GM10266 (cell line): Measurements from ENCODE around the gene DRD4.

Source experiments
- DNase-seq: peaks from one replicate; pipeline ENCODE4 v3.0.0; 2012; ENCODE audit errors: extremely low spot score
- TF ChIP-seq, protein P1 (sequence below): IDR thresholded peaks from 2 replicates; pipeline ENCODE4 v1.5.1; 2012; ENCODE audit warnings: mild to moderate bottlenecking, low read depth; ENCODE audit not compliant: control insufficient read depth, insufficient read depth; ENCODE audit errors: missing control alignments

The DRD4 gene

DNA sequence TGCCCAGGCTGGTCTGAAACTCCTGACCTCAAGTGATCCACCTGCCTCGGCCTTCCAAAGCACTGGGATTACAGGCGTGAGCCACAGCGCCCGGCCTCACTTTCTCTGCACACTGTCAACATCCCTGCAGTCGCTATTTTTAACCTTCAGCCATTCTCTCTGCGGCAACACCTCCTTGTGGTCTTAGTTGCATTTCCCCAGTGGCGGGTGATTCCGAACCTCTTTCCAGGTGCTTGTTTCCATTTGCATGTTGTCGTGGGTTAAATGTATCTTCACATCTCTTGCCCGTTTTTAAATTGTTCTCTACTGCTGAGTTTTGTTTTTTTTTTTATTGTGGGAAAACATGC is 7.9 kb upstream of the DRD4 start:
- TF ChIP-seq, protein P1, sequence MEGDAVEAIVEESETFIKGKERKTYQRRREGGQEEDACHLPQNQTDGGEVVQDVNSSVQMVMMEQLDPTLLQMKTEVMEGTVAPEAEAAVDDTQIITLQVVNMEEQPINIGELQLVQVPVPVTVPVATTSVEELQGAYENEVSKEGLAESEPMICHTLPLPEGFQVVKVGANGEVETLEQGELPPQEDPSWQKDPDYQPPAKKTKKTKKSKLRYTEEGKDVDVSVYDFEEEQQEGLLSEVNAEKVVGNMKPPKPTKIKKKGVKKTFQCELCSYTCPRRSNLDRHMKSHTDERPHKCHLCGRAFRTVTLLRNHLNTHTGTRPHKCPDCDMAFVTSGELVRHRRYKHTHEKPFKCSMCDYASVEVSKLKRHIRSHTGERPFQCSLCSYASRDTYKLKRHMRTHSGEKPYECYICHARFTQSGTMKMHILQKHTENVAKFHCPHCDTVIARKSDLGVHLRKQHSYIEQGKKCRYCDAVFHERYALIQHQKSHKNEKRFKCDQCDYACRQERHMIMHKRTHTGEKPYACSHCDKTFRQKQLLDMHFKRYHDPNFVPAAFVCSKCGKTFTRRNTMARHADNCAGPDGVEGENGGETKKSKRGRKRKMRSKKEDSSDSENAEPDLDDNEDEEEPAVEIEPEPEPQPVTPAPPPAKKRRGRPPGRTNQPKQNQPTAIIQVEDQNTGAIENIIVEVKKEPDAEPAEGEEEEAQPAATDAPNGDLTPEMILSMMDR, result peak; percentile 38
- no peak for DNase-seq

DNA sequence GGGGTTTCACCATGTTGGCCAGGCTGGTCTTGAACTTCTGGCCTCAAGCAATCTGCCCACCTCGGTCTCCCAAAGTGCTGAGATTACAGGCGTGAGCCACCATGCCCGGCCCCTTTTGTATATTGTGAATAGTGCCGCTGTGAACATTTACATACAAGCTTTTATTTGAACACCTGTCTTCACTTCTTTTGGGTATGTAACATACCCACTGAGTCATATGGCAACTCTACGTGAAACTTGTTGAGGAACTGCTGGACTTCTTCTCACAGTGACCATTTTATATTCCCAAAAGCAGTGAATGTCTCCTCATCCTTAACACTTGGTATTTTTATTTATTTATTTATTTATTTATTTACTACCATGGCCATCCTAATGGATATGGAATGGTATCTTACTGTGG is 6.2 kb upstream of the DRD4 start:
- TF ChIP-seq, protein P1, result no peak
- DNase-seq, result no peak

DNA sequence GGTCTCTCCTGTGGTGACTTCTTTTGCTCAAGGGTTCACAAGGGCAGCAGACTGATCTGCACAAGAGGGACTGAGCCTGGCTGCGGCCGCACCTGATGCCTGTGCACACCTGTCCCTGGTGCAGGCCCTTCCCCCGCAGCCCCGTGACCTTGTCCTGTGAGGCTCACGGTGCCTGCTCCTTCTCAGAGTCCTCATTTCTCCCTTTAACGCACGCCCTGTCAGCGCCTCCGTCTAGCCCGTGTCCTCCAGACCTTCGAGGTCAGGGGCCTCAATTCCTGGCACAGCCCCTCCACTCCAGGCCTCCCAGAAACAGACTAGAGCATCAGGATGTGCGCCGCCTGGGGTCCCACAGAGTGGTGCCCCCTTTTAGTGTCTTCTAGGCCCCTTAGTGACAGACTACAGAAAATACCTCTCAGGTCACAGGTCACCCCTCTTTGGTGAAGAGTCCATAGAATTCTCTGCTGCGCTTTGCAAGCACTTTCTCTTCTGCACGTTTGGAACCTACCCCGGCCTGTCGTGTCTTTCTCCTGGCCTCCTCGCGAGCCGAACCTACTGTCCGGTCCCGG is 1.0 kb upstream of the DRD4 start:
- TF ChIP-seq, protein P1, result no peak
- no peak for DNase-seq

DNA sequence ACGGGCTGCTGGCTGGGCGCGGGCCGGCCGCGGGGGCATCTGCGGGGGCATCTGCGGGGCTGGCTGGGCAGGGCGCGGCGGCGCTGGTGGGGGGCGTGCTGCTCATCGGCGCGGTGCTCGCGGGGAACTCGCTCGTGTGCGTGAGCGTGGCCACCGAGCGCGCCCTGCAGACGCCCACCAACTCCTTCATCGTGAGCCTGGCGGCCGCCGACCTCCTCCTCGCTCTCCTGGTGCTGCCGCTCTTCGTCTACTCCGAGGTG is 194 bp downstream of the DRD4 start:
- no peak for DNase-seq
- TF ChIP-seq, protein P1, result no peak

DNA sequence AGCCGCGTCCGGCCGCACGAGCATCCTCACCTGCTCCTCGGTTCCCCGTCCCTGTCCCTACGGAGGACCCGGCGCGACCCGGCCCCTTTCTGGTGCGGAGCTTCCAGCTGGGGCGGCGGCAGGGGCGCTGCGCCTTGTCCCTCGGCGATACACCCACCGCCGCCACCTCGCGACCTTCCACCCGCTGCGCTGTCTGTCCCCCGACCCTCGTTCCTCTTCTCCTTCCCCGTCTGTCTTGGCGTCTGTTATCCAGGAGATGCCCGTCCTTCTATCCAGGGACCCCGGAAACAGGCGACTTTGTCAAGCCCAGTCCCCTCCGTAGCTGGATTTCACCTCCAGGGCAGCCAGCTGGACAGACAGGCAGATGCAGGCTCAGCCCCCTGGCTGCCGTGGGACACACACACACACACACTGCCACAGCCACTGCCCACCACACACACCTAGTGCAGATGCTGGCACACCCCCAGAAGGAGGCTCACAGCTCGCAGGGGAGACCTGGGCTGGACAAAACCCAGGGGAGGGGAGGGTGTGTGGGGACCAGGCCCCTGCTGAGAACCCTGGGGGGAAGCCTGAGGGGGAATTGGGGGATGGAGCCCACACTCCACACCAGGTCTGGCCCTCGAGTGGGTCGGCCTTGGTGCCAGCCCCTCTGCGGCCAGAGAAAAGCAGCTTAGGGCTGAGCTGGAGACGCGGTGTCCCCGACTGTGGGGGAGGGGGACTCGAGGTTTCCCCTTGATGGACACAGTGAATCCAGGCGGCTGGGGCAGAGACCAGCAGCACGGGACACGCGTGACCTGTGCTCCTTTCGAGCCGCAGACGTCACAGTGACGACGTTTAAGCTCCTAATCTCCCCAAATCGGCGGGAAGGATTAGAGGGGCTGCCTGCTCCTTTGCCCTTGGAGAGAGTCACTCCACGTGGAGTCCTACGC is 788 bp downstream of the DRD4 start:
- no peak for DNase-seq

DNA sequence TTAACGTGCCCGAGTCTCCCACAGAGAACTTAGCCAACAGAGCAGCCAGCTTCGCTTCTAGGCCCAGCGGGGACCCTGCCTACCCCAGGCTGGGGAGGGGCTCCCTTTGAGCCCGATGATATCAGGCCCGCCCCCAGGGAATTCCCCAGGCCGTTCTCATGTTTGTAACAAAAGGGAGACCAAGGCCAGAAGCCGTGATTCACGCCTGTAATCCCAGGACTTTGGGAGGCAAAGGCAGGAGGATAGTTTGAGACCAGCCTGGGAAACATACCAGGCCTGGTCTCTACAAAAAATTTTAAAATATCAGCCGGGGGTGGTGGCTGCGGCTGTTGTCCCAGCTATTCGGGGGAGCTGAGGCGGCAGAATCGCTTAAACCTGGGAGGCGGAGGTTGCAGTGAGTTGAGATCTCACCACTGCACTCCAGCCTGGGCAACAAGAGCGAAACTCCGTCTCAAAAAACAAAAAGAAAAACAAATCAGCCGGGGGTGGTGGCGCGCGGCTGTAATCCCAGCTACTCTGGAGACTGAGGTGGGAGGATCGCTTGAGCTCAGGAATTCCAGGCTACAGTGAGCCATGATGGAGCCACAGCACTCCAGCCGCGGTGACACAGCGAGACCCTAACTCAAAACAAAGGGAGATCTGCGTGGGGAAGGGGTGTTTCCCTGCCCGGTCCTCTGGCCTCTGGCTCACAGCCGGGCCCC is 1.7 kb downstream of the DRD4 start:
- TF ChIP-seq, protein P1, result no peak
- DNase-seq, result no peak

More for the DNA sequence above, 788 bp downstream of the DRD4 start:
- TF ChIP-seq, protein P1, result no peak
